HepG2 (cell line): Measurements from ENCODE around the gene OSBPL9. TPM values are rescaled to one million over a fixed set of nuclear protein-coding genes. Genes with fewer than 3 reads are reported as not detected.

Experiments
- GATAD2A ChIP-seq: IDR thresholded peaks from 2 replicates; pipeline ENCODE4 v1.6.1; 2016
- HMG20B ChIP-seq: conservative IDR thresholded peaks from 2 replicates; pipeline ENCODE4 v1.6.1; 2016; ENCODE audit warnings: missing genetic modification reagents, missing compliant biosample characterization
- MED13 ChIP-seq: sonication (generic); formaldehyde crosslinking; IDR thresholded peaks from 2 replicates; pipeline ENCODE4 v1.5.0; 2020; ENCODE audit warnings: missing genetic modification reagents
- PITX1 ChIP-seq: sonication (generic); formaldehyde crosslinking; IDR thresholded peaks from 2 replicates; pipeline ENCODE4 v1.5.1; 2020; ENCODE audit warnings: mild to moderate bottlenecking, missing genetic modification reagents
- SMAD3 ChIP-seq: sonication (generic); formaldehyde crosslinking; IDR thresholded peaks from 2 replicates; pipeline ENCODE4 v1.4.0; 2020; ENCODE audit warnings: missing genetic modification reagents
- SNRNP70 ChIP-seq: fragments of 200-400 bp; formaldehyde crosslinking; IDR thresholded peaks from 2 replicates; pipeline ENCODE4 v1.6.1; 2017; ENCODE audit warnings: mild to moderate bottlenecking, low read depth, low read length, moderate library complexity
- STAG1 ChIP-seq: sonication (generic); formaldehyde crosslinking; IDR thresholded peaks from 2 replicates; pipeline ENCODE4 v1.4.0; 2020; ENCODE audit warnings: missing genetic modification reagents
- ZMYM2 ChIP-seq: sonication (generic); formaldehyde crosslinking; IDR thresholded peaks from 2 replicates; pipeline ENCODE4 v1.8.0; 2022; ENCODE audit warnings: mild to moderate bottlenecking, missing genetic modification reagents
- ZNF251 ChIP-seq: sonication (generic); formaldehyde crosslinking; IDR thresholded peaks from 2 replicates; pipeline ENCODE4 v1.9.0; 2021; ENCODE audit warnings: mild to moderate bottlenecking, missing genetic modification reagents
- ZNF382 ChIP-seq: sonication (generic); formaldehyde crosslinking; IDR thresholded peaks from 2 replicates; pipeline ENCODE4 v1.5.0; 2020; ENCODE audit warnings: missing genetic modification reagents, mild to moderate bottlenecking, borderline replicate concordance
- ZNF782 ChIP-seq: sonication (generic); formaldehyde crosslinking; IDR thresholded peaks from 2 replicates; pipeline ENCODE4 v1.4.0; 2020; ENCODE audit warnings: missing genetic modification reagents, mild to moderate bottlenecking, borderline replicate concordance
- ZSCAN25 ChIP-seq: sonication (generic); formaldehyde crosslinking; IDR thresholded peaks from 2 replicates; pipeline ENCODE4 v1.8.0; 2022; ENCODE audit warnings: mild to moderate bottlenecking, missing genetic modification reagents
- polyA plus RNA-seq, 8 experiments: library from polyadenylated mRNA; depleted of rRNA in 3 of 8; stranded (reverse) in 7 of 8; unstranded in 1 of 8; fragments of >200 nt; fragmentation: Illumina TruSeq in 4 of 8; extraction: Trizol in 4 of 8; gene quantifications; 2 replicates each; pipeline versions ENCODE4 v1.2.1 to v1.2.3, GENCODE V29; 2011 to 2016; ENCODE audit warnings: low read depth in 4 of 8, missing spikeins in 1 of 8, mixed read lengths in 1 of 8; ENCODE audit not compliant: insufficient read depth in 1 of 8
- total RNA-seq, 5 experiments: library from RNA; depleted of rRNA; stranded (reverse); fragments of >200 nt; fragmentation: Illumina TruSeq; extraction: Trizol; gene quantifications; 2 replicates each; pipeline ENCODE4 v1.2.3, GENCODE V29; 2016; ENCODE audit warnings: low read depth in 1 of 5
- TF ChIP-seq, protein P1 (sequence below): sonication (generic); formaldehyde crosslinking; IDR thresholded peaks from 2 replicates; pipeline ENCODE4 v1.4.0; 2020; ENCODE audit warnings: mild to moderate bottlenecking, missing genetic modification reagents, borderline replicate concordance
- TF ChIP-seq, protein P2 (sequence below): sonication (generic); formaldehyde crosslinking; IDR thresholded peaks from 2 replicates; pipeline ENCODE4 v1.8.0; 2022; ENCODE audit warnings: mild to moderate bottlenecking, missing genetic modification reagents, borderline replicate concordance
- TF ChIP-seq, protein P3 (sequence below): sonication (generic); formaldehyde crosslinking; IDR thresholded peaks from 2 replicates; pipeline ENCODE4 v1.4.0; 2020; ENCODE audit warnings: missing genetic modification reagents, mild to moderate bottlenecking, borderline replicate concordance
- TF ChIP-seq, protein P4 (sequence below): IDR thresholded peaks from 2 replicates; pipeline ENCODE4 v1.6.1; 2012; ENCODE audit warnings: inconsistent platforms

The OSBPL9 gene
- total and polyA plus RNA-seq, 2 of the 13 experiments (the other 11 are each of a cell fraction or from before 2014, with no cell fraction given), result 83.6 to 142 TPM

DNA sequence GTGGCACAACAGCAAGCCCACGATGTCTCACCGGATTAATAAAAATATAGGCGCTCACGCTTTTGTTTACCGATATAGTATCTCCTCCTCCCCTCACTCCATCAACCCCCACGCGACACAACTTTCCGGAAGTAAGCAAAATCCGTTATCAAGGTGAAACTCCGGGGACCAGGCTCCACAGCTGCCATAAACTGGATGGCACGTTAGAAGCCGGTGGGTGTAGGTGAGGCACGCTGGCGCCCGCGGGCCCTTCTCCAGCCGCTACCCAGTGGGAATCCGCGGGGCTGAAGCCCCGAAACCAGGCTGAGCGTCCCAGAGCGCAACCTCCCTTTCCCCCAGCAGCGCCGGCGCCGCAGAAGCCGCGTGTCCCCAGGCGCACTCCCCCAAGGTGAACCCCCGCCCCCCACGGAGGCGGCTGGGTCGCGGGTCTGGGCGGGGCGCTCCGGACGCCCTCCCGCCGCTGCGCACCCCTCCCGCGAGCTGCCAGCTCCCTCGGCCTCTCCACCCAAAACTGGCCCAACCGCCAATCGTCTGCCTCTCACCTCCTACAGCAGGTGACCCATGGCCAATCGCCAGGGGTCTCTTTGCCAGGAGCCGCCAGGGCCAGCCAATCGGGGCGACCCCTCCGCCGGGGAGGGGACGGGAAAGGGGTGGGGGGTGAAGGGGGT lies 112.4 kb downstream of the OSBPL9 start (continued):
- TF ChIP-seq, protein P1, sequence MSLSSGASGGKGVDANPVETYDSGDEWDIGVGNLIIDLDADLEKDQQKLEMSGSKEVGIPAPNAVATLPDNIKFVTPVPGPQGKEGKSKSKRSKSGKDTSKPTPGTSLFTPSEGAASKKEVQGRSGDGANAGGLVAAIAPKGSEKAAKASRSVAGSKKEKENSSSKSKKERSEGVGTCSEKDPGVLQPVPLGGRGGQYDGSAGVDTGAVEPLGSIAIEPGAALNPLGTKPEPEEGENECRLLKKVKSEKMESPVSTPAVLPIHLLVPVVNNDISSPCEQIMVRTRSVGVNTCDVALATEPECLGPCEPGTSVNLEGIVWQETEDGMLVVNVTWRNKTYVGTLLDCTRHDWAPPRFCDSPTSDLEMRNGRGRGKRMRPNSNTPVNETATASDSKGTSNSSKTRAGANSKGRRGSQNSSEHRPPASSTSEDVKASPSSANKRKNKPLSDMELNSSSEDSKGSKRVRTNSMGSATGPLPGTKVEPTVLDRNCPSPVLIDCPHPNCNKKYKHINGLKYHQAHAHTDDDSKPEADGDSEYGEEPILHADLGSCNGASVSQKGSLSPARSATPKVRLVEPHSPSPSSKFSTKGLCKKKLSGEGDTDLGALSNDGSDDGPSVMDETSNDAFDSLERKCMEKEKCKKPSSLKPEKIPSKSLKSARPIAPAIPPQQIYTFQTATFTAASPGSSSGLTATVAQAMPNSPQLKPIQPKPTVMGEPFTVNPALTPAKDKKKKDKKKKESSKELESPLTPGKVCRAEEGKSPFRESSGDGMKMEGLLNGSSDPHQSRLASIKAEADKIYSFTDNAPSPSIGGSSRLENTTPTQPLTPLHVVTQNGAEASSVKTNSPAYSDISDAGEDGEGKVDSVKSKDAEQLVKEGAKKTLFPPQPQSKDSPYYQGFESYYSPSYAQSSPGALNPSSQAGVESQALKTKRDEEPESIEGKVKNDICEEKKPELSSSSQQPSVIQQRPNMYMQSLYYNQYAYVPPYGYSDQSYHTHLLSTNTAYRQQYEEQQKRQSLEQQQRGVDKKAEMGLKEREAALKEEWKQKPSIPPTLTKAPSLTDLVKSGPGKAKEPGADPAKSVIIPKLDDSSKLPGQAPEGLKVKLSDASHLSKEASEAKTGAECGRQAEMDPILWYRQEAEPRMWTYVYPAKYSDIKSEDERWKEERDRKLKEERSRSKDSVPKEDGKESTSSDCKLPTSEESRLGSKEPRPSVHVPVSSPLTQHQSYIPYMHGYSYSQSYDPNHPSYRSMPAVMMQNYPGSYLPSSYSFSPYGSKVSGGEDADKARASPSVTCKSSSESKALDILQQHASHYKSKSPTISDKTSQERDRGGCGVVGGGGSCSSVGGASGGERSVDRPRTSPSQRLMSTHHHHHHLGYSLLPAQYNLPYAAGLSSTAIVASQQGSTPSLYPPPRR (CRISPR knock-in tag), result no peak
- TF ChIP-seq HMG20B (CRISPR knock-in tag) (no peak), ZNF382 (CRISPR knock-in tag) (no peak), ZNF782 (CRISPR knock-in tag) (no peak), PITX1 (no peak), ZNF251 (no peak), STAG1 (CRISPR knock-in tag) (no peak), SMAD3 (0 out of 2 replicates have a peak, but pooled peaks have one; percentile 55), ZSCAN25 (peak; percentile 82; the same call in 1 of the 2 replicates), MED13 (CRISPR knock-in tag) (no peak), GATAD2A (CRISPR knock-in tag) (no peak), SNRNP70 (no peak), ZMYM2 (no peak)
- TF ChIP-seq, protein P2, sequence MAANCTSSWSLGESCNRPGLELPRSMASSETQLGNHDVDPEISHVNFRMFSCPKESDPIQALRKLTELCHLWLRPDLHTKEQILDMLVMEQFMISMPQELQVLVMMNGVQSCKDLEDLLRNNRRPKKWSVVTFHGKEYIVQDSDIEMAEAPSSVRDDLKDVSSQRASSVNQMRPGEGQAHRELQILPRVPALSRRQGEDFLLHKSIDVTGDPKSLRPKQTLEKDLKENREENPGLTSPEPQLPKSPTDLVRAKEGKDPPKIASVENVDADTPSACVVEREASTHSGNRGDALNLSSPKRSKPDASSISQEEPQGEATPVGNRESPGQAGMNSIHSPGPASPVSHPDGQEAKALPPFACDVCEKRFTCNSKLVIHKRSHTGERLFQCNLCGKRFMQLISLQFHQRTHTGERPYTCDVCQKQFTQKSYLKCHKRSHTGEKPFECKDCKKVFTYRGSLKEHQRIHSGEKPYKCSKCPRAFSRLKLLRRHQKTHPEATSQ (CRISPR knock-in tag), result no peak
- TF ChIP-seq, protein P3, sequence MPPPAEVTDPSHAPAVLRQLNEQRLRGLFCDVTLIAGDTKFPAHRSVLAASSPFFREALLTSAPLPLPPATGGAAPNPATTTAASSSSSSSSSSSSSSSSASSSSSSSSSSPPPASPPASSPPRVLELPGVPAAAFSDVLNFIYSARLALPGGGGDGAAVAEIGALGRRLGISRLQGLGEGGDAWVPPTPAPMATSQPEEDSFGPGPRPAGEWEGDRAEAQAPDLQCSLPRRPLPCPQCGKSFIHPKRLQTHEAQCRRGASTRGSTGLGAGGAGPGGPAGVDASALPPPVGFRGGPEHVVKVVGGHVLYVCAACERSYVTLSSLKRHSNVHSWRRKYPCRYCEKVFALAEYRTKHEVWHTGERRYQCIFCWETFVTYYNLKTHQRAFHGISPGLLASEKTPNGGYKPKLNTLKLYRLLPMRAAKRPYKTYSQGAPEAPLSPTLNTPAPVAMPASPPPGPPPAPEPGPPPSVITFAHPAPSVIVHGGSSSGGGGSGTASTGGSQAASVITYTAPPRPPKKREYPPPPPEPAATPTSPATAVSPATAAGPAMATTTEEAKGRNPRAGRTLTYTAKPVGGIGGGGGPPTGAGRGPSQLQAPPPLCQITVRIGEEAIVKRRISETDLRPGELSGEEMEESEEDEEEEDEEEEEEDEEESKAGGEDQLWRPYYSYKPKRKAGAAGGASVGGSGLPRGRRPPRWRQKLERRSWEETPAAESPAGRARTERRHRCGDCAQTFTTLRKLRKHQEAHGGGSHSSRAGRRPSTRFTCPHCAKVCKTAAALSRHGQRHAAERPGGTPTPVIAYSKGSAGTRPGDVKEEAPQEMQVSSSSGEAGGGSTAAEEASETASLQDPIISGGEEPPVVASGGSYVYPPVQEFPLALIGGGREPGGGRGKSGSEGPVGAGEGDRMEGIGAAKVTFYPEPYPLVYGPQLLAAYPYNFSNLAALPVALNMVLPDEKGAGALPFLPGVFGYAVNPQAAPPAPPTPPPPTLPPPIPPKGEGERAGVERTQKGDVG, result 0 out of 2 replicates have a peak, but pooled peaks have one; percentile 20
- TF ChIP-seq, protein P4, sequence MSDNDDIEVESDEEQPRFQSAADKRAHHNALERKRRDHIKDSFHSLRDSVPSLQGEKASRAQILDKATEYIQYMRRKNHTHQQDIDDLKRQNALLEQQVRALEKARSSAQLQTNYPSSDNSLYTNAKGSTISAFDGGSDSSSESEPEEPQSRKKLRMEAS, result peak; percentile 84
